NB4 (cell line): ENCODE results near the gene ZBTB14.

Source experiments
- CTCF ChIP-seq: IDR thresholded peaks from one replicate; pipeline ENCODE4 v1.5.1; 2012; ENCODE audit warnings: low read depth, low read length
- POLR2A ChIP-seq: IDR thresholded peaks from 2 replicates; pipeline ENCODE4 v1.6.1; 2011; ENCODE audit warnings: mild to moderate bottlenecking; ENCODE audit not compliant: insufficient read length; ENCODE audit errors: extremely low read depth

DNA sequence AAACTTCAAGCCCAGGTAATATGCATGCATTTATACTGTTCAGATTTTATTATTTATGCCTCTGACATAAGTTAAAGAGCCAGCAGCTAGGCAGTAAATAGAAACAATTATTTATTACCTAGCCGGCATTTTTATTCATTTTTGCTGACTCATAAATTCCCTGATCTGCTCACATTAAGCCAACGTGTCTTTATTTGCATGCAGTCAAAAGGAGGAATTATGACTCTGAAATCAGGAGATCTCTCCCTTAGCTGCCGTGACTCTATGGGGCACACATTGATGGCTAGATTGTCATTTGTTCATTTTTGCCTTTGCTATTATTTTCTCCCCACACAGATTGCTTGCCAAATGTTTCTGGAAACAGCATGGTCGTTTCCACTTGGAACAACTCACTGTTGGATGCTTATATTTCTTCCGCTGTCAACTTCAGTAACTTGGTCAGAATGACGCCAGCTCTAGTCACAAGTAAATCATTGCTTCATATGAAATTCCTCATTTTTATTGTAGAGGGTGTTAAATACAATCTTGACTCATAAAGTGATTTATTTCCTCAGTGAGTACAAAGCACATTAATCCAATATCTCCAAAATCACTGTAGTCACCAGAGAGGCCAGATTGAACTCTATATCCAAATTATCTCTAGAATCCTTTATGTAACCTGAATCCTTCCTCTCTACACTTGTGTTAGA is 15.9 kb upstream of the ZBTB14 start:
- TF ChIP-seq CTCF (no peak), POLR2A (no peak)
